Measurements from ENCODE around the gene OGFR. TPM values are rescaled to one million over a fixed set of nuclear protein-coding genes. Genes with fewer than 3 reads are reported as not detected.
A peak's percentile ranks its signal among the peaks of the same experiment; 100 is the strongest.

The OGFR gene
- total RNA-seq, 1 donor from 2014 or later = 20.6 TPM

- DNase-seq = no peak
Observed at GRCh38 chr20:62784497-62784896, 20.1 kb upstream of the OGFR start.

DNA sequence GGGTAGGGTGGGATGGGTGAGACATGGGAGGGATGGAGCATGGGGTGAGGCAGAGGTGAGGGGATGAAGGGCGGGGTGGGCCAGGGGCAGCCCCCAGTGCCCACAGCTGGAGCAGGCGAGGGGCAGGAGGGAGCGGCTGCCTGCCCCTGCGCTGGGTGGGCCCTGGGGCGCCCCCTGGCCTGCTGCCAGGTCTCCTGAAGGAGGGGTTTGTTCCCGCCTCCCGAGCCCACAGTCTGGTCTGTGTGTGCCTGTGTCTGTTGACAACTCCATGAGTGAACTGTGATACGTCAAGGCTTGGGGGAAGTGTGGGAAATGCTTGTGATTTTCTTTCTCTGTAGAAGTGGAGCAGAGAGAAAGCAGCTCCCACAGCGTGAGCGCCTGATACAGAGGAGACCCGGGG is 19.2 kb upstream of the OGFR start:
- peak; percentile 70 for DNase-seq

DNA sequence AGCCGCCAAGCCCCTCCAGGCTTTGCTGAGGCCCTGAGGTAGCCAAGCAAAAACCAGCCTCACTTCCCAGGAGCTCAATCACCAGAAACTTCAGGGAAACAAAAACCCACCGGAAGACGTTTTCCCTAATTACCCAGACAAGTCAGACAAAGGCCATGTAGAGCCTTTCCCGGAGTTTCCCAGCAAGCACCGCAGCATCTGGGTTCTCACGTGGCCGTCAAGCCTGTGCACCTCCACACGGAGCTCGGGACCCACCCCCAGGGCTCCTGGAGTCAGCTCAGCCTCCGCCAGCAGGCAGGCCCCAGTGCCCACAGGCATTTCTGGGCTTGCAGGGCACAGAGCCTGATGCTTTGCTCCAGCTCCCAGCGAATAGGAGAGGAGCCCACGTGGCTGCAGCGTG is 18.5 kb upstream of the OGFR start:
- DNase-seq = peak; percentile 56

- no peak for DNase-seq
Observed at GRCh38 chr20:62787321-62787720, 17.3 kb upstream of the OGFR start.

DNA sequence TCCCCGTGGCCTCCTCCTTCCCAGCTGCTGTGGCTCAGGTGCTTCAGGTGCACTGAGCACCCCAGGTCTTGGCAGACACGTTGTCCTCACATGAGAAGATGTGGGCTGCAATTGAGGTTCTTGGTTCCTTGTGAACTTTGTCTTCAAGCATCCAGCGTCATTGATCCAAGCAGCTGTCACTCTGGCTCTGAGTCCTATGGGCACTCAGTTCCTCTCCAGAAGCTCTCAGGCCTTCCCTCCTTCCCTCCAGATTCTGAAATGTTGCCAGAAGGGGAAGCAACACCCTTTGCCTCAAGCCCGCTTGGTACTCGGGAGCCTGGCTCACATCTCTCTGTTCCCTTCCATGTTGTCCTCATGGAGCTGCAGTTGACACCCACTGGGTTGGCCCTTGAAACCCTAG is 16.8 kb upstream of the OGFR start:
- DNase-seq = peak; percentile 63

DNA sequence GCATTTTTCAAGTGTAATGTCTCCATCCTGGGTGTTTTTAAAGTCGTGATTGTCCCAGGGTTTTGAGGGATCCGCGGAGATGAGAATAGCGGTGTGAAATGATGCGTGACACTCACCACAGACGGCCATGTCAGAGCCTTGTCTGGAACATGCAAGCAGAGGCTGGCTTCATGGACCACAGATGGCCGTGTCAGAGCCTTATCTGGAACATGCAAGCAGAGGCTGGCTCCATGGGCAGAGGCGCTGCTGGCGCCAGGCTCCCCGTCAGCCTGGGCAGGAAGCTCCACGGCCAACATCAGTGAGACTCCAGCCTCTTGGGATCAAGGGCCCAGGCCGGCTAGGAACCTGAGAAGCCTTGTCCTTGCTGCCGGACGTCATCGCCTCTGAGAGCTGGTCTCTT is 16.0 kb upstream of the OGFR start:
- no peak for DNase-seq

- DNase-seq = no peak
Observed at GRCh38 chr20:62790075-62790474, 14.6 kb upstream of the OGFR start.

DNA sequence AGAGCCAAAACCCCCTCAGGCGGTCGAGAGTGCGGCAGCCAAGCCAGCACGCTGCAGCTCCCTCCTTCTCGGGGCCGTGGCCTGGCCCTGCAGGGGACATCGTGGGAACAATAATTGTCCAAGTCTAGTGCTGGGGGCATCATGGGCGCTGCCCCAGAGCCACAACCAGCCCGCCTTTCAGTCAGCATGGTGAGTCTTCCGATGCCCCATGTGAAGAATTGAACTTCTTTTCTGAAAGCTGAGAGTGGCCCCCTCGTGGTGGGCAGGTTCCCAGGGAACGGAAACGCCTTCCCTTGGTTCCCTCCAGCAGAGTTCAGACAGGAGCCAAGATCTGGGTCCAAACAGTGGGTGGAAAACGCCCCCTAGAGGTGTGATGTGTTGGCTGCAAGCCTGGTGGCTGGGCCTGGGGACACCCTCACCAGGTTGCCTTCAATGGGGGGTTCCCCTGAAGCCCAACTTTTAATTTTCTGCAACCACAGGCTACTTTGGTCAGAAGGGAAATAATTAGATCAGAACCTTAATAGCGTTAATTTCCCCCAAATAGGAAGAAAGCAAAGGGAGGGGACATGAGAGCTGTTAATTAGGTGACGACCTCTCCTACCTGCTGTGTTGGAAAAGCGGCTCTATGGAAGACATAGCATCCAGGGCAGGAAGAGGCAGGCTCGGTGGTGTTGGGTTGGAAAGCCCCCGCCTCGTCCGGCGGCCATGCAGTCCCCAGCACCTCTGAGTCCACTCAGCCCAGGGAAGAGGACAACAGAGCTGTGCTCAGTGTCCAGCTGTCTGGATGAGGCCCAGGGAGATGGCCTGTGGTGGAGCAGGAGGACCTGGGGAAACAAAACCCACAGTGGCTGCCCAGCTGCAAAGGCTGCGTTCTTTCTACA is 13.1 kb upstream of the OGFR start:
- peak; percentile 96 for DNase-seq

DNA sequence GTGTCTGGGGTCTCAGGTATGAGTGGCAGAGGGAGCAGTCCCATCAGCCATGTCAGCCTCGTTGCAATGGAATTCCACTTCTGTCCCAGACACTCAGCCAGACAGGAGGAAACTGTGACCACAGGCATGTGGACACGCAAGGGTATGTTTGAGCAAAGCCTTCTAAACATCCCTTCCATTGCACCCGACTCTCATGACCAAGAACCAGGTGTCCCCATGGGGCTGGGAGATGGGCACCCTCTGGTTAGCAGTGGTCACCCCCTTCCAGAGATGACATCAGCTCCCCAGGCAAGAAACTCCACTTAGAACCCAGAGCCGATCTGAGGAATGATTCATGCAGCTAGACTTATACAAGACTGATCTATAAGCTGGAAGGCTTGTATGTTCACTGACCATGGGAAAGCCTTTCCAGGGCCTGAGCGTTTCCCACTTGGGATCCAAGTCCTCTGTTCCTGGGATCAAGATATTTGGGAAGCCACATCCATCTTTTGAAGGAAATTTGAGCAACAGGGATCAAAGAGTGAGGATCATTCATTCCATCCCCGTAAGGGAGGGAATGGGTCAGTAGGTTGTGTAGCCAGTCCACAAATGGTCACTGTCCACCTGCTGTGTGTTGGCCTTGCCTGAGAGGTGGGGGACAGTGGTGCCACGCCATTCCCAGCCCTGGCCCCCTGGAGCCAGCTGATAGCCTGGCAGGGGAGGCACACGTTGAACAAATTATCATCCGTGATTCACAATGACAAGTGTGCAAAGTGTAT is 12.3 kb upstream of the OGFR start:
- no peak for DNase-seq

DNA sequence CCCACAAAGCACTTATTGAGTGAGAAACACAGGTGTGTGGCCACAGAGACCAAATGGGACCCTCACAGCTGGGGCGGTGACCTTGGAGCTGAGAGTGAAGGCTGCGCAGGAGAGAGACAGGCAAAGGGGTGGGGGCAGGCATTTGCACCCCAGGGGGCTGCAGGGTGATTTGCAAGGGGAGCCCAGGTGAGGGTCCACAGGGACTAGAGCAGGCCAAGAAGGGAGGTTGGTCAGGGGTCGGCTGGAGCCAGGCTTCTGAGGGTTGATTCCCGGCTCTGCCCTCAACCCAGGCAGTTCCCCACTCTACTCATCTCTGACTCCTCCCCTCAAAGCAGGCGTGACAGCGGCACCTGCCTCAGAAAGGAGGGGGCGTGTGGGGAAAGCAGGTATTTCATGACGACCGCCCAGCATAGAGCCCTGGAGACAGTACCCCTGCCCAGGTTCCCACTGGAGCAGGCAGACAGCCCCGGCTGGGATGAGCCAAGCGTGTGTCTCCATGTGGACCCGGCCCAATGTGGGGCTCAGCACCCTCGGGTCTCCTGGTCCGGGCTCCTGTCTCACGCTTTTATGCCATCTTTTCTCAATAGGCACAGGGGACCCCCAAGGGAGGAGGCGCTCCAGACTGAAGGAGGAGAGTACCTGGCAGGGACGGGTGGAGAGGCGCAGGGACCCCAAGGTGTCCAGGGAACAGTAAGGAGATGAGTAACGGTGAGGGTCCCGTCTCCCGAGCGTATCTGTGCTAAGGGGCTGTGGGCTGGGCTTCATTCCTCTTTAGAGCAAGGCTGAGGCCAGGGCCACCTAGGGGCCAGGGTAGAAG is 11.5 kb upstream of the OGFR start:
- DNase-seq = no peak

GRCh38 chr20:62793757-62794006 is 11.0 kb upstream of the OGFR start:
- no peak for DNase-seq

DNA sequence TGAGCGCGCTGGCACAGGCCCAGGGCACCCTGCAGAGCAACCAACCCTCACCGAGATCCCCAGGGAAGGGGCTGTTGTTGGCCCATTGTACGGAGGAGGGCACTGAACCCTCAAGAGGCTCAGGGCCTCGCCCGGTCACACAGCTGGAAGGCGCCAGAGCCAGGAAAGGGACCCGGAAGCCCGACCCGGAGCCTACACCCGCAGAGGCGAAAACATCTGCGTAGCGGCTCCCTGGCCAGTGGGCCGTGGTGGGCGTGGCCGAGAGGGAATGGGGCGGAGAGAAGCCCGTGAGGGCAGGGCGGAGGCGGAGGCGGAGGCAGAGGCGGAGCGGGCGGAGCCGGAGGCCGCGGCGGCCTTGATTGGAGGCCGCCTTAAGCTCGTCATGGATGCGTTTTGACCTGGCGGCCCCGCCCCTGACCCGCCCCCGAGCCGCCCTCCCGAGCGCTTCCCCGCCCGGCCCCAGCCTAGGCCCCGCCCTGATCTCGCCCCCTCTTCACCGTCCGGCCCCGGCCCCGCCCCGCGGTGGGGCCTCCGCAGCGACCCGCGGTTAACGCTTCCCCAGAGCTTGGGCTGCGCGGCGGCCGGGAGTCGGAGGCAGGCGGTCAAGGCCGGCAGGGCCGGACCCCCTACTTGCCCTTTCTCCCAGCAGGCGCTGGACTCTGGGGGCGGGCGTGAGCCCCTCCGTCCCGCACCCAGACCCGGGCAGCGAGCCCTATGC is 10.5 kb upstream of the OGFR start:
- peak; percentile 98 for DNase-seq

DNA sequence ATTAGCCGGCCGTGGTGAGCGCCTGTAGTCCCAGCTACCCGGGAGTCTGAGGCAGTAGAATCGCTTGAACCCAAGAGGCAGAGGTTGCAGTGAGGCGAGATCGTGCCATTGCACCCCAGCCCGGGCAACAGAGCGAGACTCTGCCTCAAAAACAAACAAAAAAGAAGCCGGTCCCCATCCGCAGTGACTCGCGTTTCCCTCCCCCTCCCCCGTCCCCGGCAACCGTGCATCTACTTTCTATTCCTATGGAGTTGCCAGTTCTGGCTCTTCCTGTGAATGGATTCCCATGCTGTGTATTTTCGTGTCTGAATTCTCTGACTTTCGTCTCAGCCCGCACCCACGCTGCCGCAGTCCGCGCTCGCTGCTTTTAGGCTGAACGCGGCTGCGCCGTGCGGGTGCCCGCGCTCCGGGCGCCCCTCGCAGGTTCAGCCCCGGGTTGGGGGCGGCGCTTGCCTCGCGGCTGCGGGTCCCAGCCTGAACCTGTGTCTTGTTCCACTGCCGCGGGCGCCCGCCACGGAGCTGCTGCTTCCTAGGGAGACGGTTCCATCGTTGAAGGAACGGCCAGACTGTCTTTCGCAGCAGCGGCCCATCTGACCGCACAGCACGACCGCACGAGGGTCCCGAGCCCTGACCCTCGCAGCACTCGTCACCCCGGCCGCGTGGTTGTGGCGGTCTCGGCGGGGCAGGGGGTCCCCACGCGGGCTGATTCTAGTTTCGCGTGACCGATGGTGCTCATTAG is 9.4 kb upstream of the OGFR start:
- peak; percentile 67 for DNase-seq

DNA sequence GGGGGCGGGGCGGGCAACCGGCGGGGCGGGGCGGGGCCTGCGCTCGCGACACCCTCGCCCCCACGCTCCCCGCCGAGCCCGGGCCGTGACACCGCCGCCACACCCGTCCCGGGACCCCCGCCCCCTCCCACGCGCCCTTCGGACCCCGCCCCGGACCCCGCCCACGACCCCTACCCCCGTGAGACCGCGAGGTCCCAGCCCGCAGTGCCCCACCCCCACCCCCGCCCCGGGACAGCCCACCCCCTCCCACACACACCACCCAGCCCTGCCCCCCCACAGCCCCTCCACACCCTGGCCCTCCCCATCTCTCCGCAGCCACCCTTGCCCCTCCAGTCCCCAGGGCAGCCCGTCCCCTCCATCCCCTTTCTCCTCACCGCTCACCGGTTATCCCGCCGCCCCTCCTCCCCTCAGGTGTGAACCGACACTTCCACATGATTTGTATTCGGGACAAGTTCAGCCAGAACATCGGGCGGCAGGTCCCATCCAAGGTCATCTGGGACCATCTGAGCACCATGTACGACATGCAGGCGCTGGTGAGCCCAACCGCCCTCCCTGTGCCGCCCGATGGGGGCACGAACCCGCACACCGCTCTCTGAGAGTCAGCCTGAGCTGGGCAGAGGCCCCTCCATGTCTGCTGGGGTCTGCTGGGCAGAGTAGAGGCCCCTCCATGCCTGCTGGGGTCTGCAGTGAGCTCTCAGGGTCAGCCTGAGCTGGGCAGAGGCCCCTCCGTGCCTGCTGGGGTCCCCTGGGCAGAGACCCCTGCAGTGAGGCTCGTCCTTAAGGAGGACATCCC is 7.7 kb upstream of the OGFR start:
- no peak for DNase-seq

GRCh38 chr20:62797671-62798532 is 6.7 kb upstream of the OGFR start:
- no peak for DNase-seq

- DNase-seq = no peak
Observed at GRCh38 chr20:62799036-62799435, 5.6 kb upstream of the OGFR start.

DNA sequence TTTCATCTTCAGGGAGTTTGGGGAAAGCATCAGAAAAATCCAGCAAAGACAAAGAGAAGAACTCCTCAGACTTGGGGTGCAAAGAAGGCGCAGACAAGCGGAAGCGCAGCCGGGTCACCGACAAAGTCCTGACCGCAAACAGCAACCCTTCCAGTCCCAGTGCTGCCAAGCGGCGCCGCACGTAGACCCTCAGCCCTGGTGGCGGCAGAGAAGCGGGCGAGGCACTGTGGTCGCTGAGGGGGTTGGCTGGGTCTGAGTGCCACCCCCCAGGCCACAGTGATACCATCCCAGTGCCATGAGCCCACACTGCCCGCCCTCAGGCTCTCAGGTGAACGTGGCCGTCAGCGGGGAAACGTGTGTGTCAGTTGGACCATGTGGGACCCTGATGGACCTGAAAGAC is 5.2 kb upstream of the OGFR start:
- DNase-seq = no peak

DNA sequence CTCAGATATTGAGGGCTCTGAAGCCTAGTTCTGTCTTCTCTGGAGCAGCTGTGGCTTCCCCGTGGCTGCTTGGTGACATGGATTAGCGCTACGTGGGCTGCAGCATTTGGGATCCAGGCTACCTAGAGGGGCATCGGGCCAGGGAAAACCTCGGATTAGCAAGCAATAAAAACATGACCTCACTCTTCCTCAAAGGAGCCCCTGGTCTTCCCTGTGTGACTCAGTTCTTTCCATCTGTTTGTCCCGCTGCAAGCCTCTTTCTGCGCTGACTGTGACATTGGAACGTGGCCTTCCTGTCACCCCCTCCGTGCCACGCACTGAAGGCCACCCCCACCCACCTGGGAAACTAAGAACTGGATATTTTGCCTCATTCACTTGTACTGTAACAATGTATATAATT is 4.8 kb upstream of the OGFR start:
- no peak for DNase-seq

- DNase-seq = peak; percentile 67
Observed at GRCh38 chr20:62800314-62801259, 4.0 kb upstream of the OGFR start.

Measured in tongue (tissue), 2 donors.